H1 (cell line): ENCODE results near the gene TMEM209.

Experiments
- CBX5 ChIP-seq: fragments of 300-800, 300-1000 bp; sonication (generic); IDR thresholded peaks from 2 replicates; pipeline ENCODE4 v1.7.1; 2016; ENCODE audit warnings: antibody characterized with exemption, low read length, low read depth
- JUN ChIP-seq: IDR thresholded peaks from 2 replicates; pipeline ENCODE4 v1.6.1; 2011; ENCODE audit warnings: low read depth, mild to moderate bottlenecking, improper control_type of control experiment, low read length
- MAFK ChIP-seq: IDR thresholded peaks from 2 replicates; pipeline ENCODE4 v1.6.1; 2012; ENCODE audit warnings: low read depth, mild to moderate bottlenecking, improper control_type of control experiment, low read length
- NRF1 ChIP-seq: IDR thresholded peaks from 2 replicates; pipeline ENCODE4 v1.6.1; 2011; ENCODE audit warnings: mild to moderate bottlenecking, low read depth, low read length, improper control_type of control experiment
- RAD21 ChIP-seq, 2 experiments: IDR thresholded peaks in 1 of 2; conservative IDR thresholded peaks in 1 of 2; 2 replicates each; pipeline ENCODE4 v1.6.1; 2011; ENCODE audit warnings: low read depth in 2 of 2, low read length in 2 of 2, improper control_type of control experiment in 1 of 2, inconsistent platforms in 1 of 2, mild to moderate bottlenecking in 1 of 2, moderate library complexity in 1 of 2
- ZNF274 ChIP-seq: IDR thresholded peaks from 2 replicates; pipeline ENCODE4 v1.7.0; 2012; ENCODE audit warnings: low read length, borderline replicate concordance; ENCODE audit errors: extremely low read depth
- TF ChIP-seq, protein P1 (sequence below), 3 experiments: IDR thresholded peaks; 1 replicate in 2 of 3; 2 replicates in 1 of 3; pipeline versions ENCODE4 v1.5.1 to v1.6.1; 2011; ENCODE audit warnings: low read length in 3 of 3, mild to moderate bottlenecking in 3 of 3, inconsistent platforms in 2 of 3, low read depth in 1 of 3, moderate library complexity in 1 of 3; ENCODE audit not compliant: insufficient read depth in 1 of 3; ENCODE audit errors: control extremely low read depth in 1 of 3
- TF ChIP-seq, protein P2 (sequence below): IDR thresholded peaks from 2 replicates; pipeline ENCODE4 v1.6.1; 2012; ENCODE audit warnings: low read length, inconsistent platforms

DNA sequence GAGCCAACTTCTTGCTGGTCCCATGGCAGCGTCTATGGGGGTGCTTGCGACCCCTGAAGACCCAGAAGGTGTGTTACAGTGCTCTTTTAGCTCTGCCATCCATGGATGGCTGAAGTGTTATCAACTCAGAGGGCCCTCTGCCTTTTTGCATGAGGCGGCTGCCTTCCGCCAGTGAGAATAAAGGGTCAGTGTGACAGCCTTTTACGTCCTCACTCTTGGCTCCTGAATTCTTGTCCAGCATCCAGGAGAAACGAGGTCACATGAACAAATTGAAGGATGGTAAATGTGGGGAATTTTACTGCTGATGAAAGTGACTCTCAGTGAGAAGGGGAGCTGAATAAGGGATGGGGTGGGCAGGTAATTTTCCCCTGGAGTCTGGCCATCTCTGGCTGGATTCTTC, 26.6 kb upstream of the TMEM209 start:
- TF ChIP-seq, protein P1, sequence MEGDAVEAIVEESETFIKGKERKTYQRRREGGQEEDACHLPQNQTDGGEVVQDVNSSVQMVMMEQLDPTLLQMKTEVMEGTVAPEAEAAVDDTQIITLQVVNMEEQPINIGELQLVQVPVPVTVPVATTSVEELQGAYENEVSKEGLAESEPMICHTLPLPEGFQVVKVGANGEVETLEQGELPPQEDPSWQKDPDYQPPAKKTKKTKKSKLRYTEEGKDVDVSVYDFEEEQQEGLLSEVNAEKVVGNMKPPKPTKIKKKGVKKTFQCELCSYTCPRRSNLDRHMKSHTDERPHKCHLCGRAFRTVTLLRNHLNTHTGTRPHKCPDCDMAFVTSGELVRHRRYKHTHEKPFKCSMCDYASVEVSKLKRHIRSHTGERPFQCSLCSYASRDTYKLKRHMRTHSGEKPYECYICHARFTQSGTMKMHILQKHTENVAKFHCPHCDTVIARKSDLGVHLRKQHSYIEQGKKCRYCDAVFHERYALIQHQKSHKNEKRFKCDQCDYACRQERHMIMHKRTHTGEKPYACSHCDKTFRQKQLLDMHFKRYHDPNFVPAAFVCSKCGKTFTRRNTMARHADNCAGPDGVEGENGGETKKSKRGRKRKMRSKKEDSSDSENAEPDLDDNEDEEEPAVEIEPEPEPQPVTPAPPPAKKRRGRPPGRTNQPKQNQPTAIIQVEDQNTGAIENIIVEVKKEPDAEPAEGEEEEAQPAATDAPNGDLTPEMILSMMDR (IDR thresholded peaks at IDR 0.05; ENCODE audit: control extremely low read depth in 1 of 3, insufficient read depth in 1 of 3, low read depth in 1 of 3, low read length in 3 of 3), result no peak
- no peak for TF ChIP-seq RAD21 (IDR thresholded peaks at IDR 0.05 in 1 of 2, conservative IDR thresholded peaks at IDR 0.05 in 1 of 2; ENCODE audit: low read depth in 2 of 2, low read length in 2 of 2)
- TF ChIP-seq CBX5, result no peak
- TF ChIP-seq, protein P2, sequence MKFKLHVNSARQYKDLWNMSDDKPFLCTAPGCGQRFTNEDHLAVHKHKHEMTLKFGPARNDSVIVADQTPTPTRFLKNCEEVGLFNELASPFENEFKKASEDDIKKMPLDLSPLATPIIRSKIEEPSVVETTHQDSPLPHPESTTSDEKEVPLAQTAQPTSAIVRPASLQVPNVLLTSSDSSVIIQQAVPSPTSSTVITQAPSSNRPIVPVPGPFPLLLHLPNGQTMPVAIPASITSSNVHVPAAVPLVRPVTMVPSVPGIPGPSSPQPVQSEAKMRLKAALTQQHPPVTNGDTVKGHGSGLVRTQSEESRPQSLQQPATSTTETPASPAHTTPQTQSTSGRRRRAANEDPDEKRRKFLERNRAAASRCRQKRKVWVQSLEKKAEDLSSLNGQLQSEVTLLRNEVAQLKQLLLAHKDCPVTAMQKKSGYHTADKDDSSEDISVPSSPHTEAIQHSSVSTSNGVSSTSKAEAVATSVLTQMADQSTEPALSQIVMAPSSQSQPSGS, result no peak
- no peak for TF ChIP-seq JUN
- no peak for TF ChIP-seq MAFK
- TF ChIP-seq ZNF274, result no peak
- TF ChIP-seq NRF1, result no peak
